SK-N-SH treated with all-trans-retinoic acid at 6 μM for 48 hours (cell line): ENCODE data around the gene RBMS1.

ENCODE experiments used
- BACH2 ChIP-seq: fragments of 250-450 bp; sonication (Bioruptor Pico); IDR thresholded peaks from 2 replicates; pipeline ENCODE4 v1.9.0; 2021; ENCODE audit warnings: mild to moderate bottlenecking, borderline replicate concordance
- CREB5 ChIP-seq: fragments of 250-450 bp; sonication (Bioruptor Pico); IDR thresholded peaks from 2 replicates; pipeline ENCODE4 v1.5.1; 2020; ENCODE audit warnings: low read depth, mild to moderate bottlenecking, moderate library complexity
- CSDC2 ChIP-seq: fragments of 250-450 bp; sonication (Bioruptor Pico); IDR thresholded peaks from 2 replicates; pipeline ENCODE4 v1.5.0; 2020; ENCODE audit warnings: mild to moderate bottlenecking, moderate library complexity
- CSRNP3 ChIP-seq: fragments of 250-450 bp; sonication (Bioruptor Pico); IDR thresholded peaks from 2 replicates; pipeline ENCODE4 v1.5.1; 2021; ENCODE audit warnings: mild to moderate bottlenecking, moderate library complexity
- ESRRG ChIP-seq: fragments of 250-450 bp; sonication (Bioruptor Pico); IDR thresholded peaks from 2 replicates; pipeline ENCODE4 v1.6.1; 2021; ENCODE audit warnings: mild to moderate bottlenecking
- PATZ1 ChIP-seq: fragments of 250-450 bp; sonication (Bioruptor Pico); IDR thresholded peaks from 2 replicates; pipeline ENCODE4 v1.8.0; 2020; ENCODE audit warnings: mild to moderate bottlenecking, moderate library complexity, borderline replicate concordance
- POU6F1 ChIP-seq: fragments of 250-450 bp; sonication (Bioruptor Pico); IDR thresholded peaks from 2 replicates; pipeline ENCODE4 v1.8.0; 2021; ENCODE audit warnings: low read depth, mild to moderate bottlenecking, moderate library complexity, borderline replicate concordance
- TOX ChIP-seq: fragments of 250-450 bp; sonication (Bioruptor Pico); IDR thresholded peaks from 2 replicates; pipeline ENCODE4 v1.8.0; 2021; ENCODE audit warnings: mild to moderate bottlenecking, moderate library complexity, borderline replicate concordance
- ZFP3 ChIP-seq: fragments of 250-450 bp; sonication (Bioruptor Pico); IDR thresholded peaks from 2 replicates; pipeline ENCODE4 v1.5.0; 2020; ENCODE audit warnings: mild to moderate bottlenecking, moderate library complexity
- ZNF565 ChIP-seq: fragments of 450-650 bp; formaldehyde crosslinking; conservative IDR thresholded peaks from 2 replicates; pipeline ENCODE4 v1.5.0; 2020; ENCODE audit warnings: low read depth, mild to moderate bottlenecking, moderate library complexity
- ZNF70 ChIP-seq: fragments of 450-650 bp; formaldehyde crosslinking; IDR thresholded peaks from 2 replicates; pipeline ENCODE4 v1.5.0; 2020; ENCODE audit warnings: mild to moderate bottlenecking, moderate library complexity
- ZNF8 ChIP-seq: fragments of 450-650 bp; formaldehyde crosslinking; IDR thresholded peaks from 2 replicates; pipeline ENCODE4 v1.5.0; 2020; ENCODE audit warnings: mild to moderate bottlenecking, moderate library complexity

GRCh38 chr2:160282063-160282580 is 211.5 kb downstream of the RBMS1 start:
- TF ChIP-seq TOX (CRISPR knock-in tag) (no peak), PATZ1 (no peak), BACH2 (CRISPR knock-in tag) (no peak), ZNF8 (CRISPR knock-in tag) (no peak), CREB5 (CRISPR knock-in tag) (no peak), POU6F1 (CRISPR knock-in tag) (no peak), CSRNP3 (CRISPR knock-in tag) (no peak), ZNF565 (CRISPR knock-in tag) (no peak), ZFP3 (CRISPR knock-in tag) (no peak), CSDC2 (no peak), ZNF70 (no peak), ESRRG (CRISPR knock-in tag) (no peak)
